Pancreas (tissue), 10 donors: Measurements from ENCODE around the gene DSCAML1. TPM values are rescaled to one million over a fixed set of nuclear protein-coding genes. Genes with fewer than 3 reads are reported as not detected.

ENCODE experiments used
- ATAC-seq, 4 donors: fragments of 200-7000 bp; cut with Tn5 transposase; one replicate each; pipeline versions ENCODE4 v1.8.0 to v1.9.1; 2020; ENCODE audit warnings: mild to moderate bottlenecking in 4 of 4, moderate library complexity in 4 of 4
- DNase-seq, 6 donors: peaks; one replicate each; pipeline ENCODE4 v3.0.0-alpha.2; 2020
- FAIRE-seq: peaks from 2 replicates; lab custom pipeline; 2012; peaks lifted over from hg19 to GRCh38; lab: Jason Lieb, UNC
- H3K27ac ChIP-seq, 4 donors: fragments of 200-600 bp; sonication (generic); 1 replicate in 3 of 4; 2 replicates in 1 of 4; pipeline versions ENCODE4 v1.5.0 to v1.8.0; 2020
- H3K27me3 ChIP-seq, 4 donors: fragments of 200-600 bp; one replicate each; pipeline ENCODE4 v1.8.0; 2021
- H3K36me3 ChIP-seq, 3 donors: fragments of 200-600 bp; sonication (generic) in 1 of 3; one replicate each; pipeline versions ENCODE4 v1.5.0 to v1.8.0; 2020 to 2021
- H3K4me1 ChIP-seq, 3 donors: fragments of 200-600 bp; one replicate each; pipeline ENCODE4 v1.8.0; 2021
- H3K4me3 ChIP-seq, 4 donors: fragments of 200-600 bp; sonication (generic) in 2 of 4; one replicate each; pipeline versions ENCODE4 v1.5.0 to v1.8.0; 2020 to 2021
- H3K9me3 ChIP-seq, 4 donors: fragments of 200-600 bp; one replicate each; pipeline ENCODE4 v1.8.0; 2021
- WGBS, 2 donors: extraction: QIAGEN DNeasy Blood & Tissue Kit; methylation state at CpG; one replicate each; pipeline ENCODE4 v1.1.7; 2013; 5-methylcytosine and 5-hydroxymethylcytosine counted together
- intact Hi-C, 3 donors: fragments of 100-400 bp; cut with DNase I; formaldehyde crosslinking; loops; one replicate each; pipeline versions ENCODE4 v1.11.1 to v1.14.2; 2022
- polyA plus RNA-seq, 2 donors: library from polyadenylated mRNA; stranded (reverse); fragments of 200-250 nt; gene quantifications; one replicate each; pipeline ENCODE4 v1.2.3, GENCODE V29; 2013
- total RNA-seq, 6 donors: library from RNA; stranded (reverse); fragmentation: NEBNext Ultra II Directional in 4 of 6; extraction: Animal tissue kit (Norgen Biotek cat#: 25700) in 4 of 6; gene quantifications; one replicate each; pipeline versions ENCODE4 v1.2.1 to v1.2.4, GENCODE V29; 2021 to 2023
- TF ChIP-seq, protein P1 (sequence below), 4 donors: fragments of 200-600 bp; sonication (generic) in 3 of 4; IDR thresholded peaks; one replicate each; pipeline versions ENCODE4 v1.5.0 to v1.8.0; 2021; ENCODE audit warnings: antibody characterized with exemption in 4 of 4
- donor health status: healthy with polysubstance abuse.
- donor health status: DM: no; HTN: no; CAD: no; lungs with moderate emphysema.
- donor health status: DM: no; HTN: no; CAD: no.
- donor health status: control.
- donor health status: control.
- donor health status: Bipolar disorder and iron deficiency.
- donor health status: DM: yes; HTN: yes; CAD: no.
- donor health status: DM: no; HTN: no; CAD: no.
- donor health status: DM: no; HTN: no; CAD: no.
- donor health status: DM: yes; HTN: yes; CAD: no.

Gene DSCAML1
- total and polyA plus RNA-seq, 8 donors = 0.69 to 2.7 (median 1.8) TPM

GRCh38 chr11:117806846-117807245, 9.8 kb upstream of the DSCAML1 start:
- WGBS, 2 donors = 68 to 71% methylated on average over 5 of the region's 5 CpGs
- Histone ChIP-seq H3K36me3 (no peaks in the 10 kb centered on the region), H3K9me3 (no peaks in the 10 kb centered on the region), H3K4me1 (no peaks in the 10 kb centered on the region), H3K4me3 (no peak overlapping the region), H3K27me3 (no peaks in the 10 kb centered on the region), H3K27ac (no peak overlapping the region)
- intact Hi-C loops = loop anchor here in 2 of 3 donors (5.0 to 10.0 kb wide), 3 partner anchors 245 to 382 kb away; no protein-coding TSS in a partner anchor
- TF ChIP-seq, protein P1, sequence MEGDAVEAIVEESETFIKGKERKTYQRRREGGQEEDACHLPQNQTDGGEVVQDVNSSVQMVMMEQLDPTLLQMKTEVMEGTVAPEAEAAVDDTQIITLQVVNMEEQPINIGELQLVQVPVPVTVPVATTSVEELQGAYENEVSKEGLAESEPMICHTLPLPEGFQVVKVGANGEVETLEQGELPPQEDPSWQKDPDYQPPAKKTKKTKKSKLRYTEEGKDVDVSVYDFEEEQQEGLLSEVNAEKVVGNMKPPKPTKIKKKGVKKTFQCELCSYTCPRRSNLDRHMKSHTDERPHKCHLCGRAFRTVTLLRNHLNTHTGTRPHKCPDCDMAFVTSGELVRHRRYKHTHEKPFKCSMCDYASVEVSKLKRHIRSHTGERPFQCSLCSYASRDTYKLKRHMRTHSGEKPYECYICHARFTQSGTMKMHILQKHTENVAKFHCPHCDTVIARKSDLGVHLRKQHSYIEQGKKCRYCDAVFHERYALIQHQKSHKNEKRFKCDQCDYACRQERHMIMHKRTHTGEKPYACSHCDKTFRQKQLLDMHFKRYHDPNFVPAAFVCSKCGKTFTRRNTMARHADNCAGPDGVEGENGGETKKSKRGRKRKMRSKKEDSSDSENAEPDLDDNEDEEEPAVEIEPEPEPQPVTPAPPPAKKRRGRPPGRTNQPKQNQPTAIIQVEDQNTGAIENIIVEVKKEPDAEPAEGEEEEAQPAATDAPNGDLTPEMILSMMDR (IDR thresholded peaks at IDR 0.05) = no peak
- ATAC-seq (peak in 2 of 4 donors; percentile 16 to 42), FAIRE-seq (no peak), DNase-seq (no peak)

GRCh38 chr11:117805045-117805444, 8.0 kb upstream of the DSCAML1 start:
- no peaks in the 10 kb centered on the region for H3K9me3 ChIP-seq
- intact Hi-C loops = loop anchor here in 2 of 3 donors (5.0 to 10.0 kb wide), 3 partner anchors 247 to 380 kb away; no protein-coding TSS in a partner anchor
- no peak overlapping the region for H3K4me3 ChIP-seq
- H3K36me3 ChIP-seq = no peaks in the 10 kb centered on the region
- TF ChIP-seq, protein P1 (IDR thresholded peaks at IDR 0.05) = no peak
- no peaks in the 10 kb centered on the region for H3K27me3 ChIP-seq
- ATAC-seq = no peak
- DNase-seq = no peak
- 42 to 45% methylated on average over 1 of the region's 1 CpG for WGBS, 2 donors
- H3K4me1 ChIP-seq = no peaks in the 10 kb centered on the region
- no peak for FAIRE-seq
- no peak overlapping the region for H3K27ac ChIP-seq

DNA sequence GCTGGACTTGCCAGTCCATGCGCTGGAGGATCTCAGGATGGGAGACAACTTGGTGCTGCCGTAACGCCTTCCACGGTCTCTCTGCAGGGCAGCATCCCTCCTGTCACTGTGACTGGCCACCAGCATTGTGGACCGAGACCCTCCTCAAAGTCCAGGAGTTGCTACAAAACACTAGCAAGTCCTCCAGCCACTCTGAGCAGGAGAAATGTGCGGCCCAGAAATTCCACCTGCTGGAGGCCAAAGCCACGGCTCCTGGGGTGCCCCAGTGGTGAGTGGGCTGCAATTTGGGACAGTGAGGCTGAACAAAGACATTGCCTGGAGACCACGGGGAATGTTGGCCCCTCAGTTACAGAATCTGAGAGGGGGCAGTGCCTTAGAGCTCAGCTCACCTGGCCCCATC, 6.9 kb upstream of the DSCAML1 start:
- Histone ChIP-seq H3K4me3 (no peak overlapping the region), H3K27ac (no peak overlapping the region), H3K36me3 (no peaks in the 10 kb centered on the region), H3K4me1 (no peaks in the 10 kb centered on the region), H3K27me3 (no peaks in the 10 kb centered on the region), H3K9me3 (no peaks in the 10 kb centered on the region)
- DNase-seq = no peak
- intact Hi-C loops = loop anchor here in 1 of 3 donors (10.0 kb wide), 1 partner anchor 379 kb away; no protein-coding TSS in a partner anchor
- 85 to 91% methylated on average over 8 of the region's 8 CpGs for whole genome bisulfite sequencing, 2 donors
- no peak for ATAC-seq
- TF ChIP-seq, protein P1 (IDR thresholded peaks at IDR 0.05) = no peak
- no peak for FAIRE-seq

DNA sequence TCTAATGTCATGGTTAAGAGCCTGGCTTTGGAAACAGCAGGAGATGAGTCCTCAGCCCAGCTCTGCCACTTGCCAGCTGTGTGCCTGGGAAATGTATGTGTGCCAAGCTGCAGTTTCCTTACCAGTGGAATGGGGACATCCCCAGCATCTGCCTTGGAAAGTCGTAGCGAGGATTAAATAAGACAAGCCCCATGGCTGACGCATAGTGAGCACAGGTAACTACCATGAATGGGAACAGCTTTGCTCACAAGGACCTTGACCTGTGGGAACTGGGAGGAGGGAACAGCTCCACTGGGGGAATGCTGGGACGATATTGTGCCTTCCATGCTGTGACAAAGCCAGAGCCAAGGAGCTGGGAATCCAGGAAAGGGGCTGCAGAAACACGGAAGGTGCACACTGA, 2.6 kb upstream of the DSCAML1 start:
- 53 to 54% methylated on average over 5 of the region's 5 CpGs for WGBS, 2 donors
- peaks cover 6 to 7% (median 7%) of the 10 kb centered on the region in 3 donors for H3K4me1 ChIP-seq
- H3K27me3 ChIP-seq = peaks cover 0 to 7% (median 0%) of the 10 kb centered on the region in 4 donors
- no peak overlapping the region for H3K4me3 ChIP-seq
- intact Hi-C loops = loop anchor here in 1 of 3 donors (10.0 kb wide), 1 partner anchor 375 kb away; no protein-coding TSS in a partner anchor
- TF ChIP-seq, protein P1 (IDR thresholded peaks at IDR 0.05) = no peak
- FAIRE-seq (no peak), DNase-seq (no peak), ATAC-seq (no peak)
- H3K36me3 ChIP-seq = no peaks in the 10 kb centered on the region
- no peaks in the 10 kb centered on the region for H3K9me3 ChIP-seq
- H3K27ac ChIP-seq = no peak overlapping the region

DNA sequence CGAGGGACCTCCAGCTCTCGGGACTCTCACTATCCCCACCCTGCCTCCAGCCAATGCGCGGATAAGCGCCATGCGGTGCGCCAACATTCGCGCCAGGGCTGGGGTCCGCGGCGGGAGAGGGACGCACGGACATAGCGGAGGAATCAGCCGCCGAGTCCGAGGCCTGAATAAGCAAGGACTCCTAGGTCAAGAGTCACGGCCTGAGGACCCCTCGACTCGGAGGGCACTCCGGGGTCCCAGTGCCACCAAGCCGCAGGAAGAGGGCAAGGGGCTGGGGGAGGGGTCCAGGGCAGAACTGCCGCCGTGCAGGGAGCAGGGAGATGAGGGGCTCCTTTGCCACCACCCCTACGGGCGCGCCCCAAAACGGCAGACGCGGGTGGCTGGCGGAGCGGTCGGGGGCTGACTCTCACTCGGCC, 552 bp downstream of the DSCAML1 start:
- no peak for FAIRE-seq
- DNase-seq = no peak
- TF ChIP-seq, protein P1 (IDR thresholded peaks at IDR 0.05) = no peak
- Histone ChIP-seq H3K9me3 (no peaks in the 10 kb centered on the region), H3K4me1 (peaks cover 6 to 7% (median 7%) of the 10 kb centered on the region in 3 donors), H3K27ac (no peak overlapping the region), H3K4me3 (peak overlapping the region in 3 of 4 donors; percentile 2 to 41 (median 31)), H3K36me3 (no peaks in the 10 kb centered on the region), H3K27me3 (peaks cover 0 to 7% (median 2%) of the 10 kb centered on the region in 4 donors)
- 3% methylated on average over 35 of the region's 35 CpGs for WGBS, 2 donors
- no peak for ATAC-seq
- intact Hi-C loops = no loop called here
